Measurements from ENCODE around the gene KRTAP5-7.
"Not testable (repeated sequence)": the region's sequence is repeated elsewhere in the genome, so short reads cannot be mapped to it uniquely, and the experiment has no call there.

The KRTAP5-7 gene

GRCh38 chr11:71526796-71527575 lies at the start of gene KRTAP5-7:
Gene KRTAP5-7, plus strand, starts transcription at chr11:71527267. Its CDS starts 34 bp downstream, at chr11:71527301.
- not testable (repeated sequence) for DNase-seq

GRCh38 chr11:71477641-71478527 lies 49.2 kb upstream of the KRTAP5-7 start:
- no peak for DNase-seq

GRCh38 chr11:71478528-71478840 lies 48.6 kb upstream of the KRTAP5-7 start:
- DNase-seq: no peak

GRCh38 chr11:71481101-71481960 lies 45.7 kb upstream of the KRTAP5-7 start:
- DNase-seq: no peak

- DNase-seq: no peak
Measured at GRCh38 chr11:71482216-71482615, 44.9 kb upstream of the KRTAP5-7 start.

- no peak for DNase-seq
Measured at GRCh38 chr11:71482746-71483364, 44.2 kb upstream of the KRTAP5-7 start.

- no peak for DNase-seq
Measured at GRCh38 chr11:71483692-71484091, 43.4 kb upstream of the KRTAP5-7 start.

- DNase-seq: no peak
Measured at GRCh38 chr11:71484248-71485062, 42.6 kb upstream of the KRTAP5-7 start.

- DNase-seq: no peak
Measured at GRCh38 chr11:71485063-71485399, 42.0 kb upstream of the KRTAP5-7 start.

GRCh38 chr11:71485466-71485865 lies 41.6 kb upstream of the KRTAP5-7 start:
- no peak for DNase-seq

GRCh38 chr11:71486320-71486719 lies 40.7 kb upstream of the KRTAP5-7 start:
- DNase-seq: no peak

- no peak for DNase-seq
Measured at GRCh38 chr11:71488681-71489270, 38.3 kb upstream of the KRTAP5-7 start.

GRCh38 chr11:71489311-71490043 lies 37.6 kb upstream of the KRTAP5-7 start:
- peak; percentile 47 for DNase-seq

- no peak for DNase-seq
Measured at GRCh38 chr11:71490044-71490730, 36.9 kb upstream of the KRTAP5-7 start.

GRCh38 chr11:71490731-71491390 lies 36.2 kb upstream of the KRTAP5-7 start:
- no peak for DNase-seq

GRCh38 chr11:71491531-71491930 lies 35.5 kb upstream of the KRTAP5-7 start:
- no peak for DNase-seq

GRCh38 chr11:71491940-71492339 lies 35.1 kb upstream of the KRTAP5-7 start:
- no peak for DNase-seq

- DNase-seq: no peak
Measured at GRCh38 chr11:71495286-71496230, 31.5 kb upstream of the KRTAP5-7 start.

Data from activated naive CD4-positive, alpha-beta T cell treated with anti-CD3 and anti-CD28 coated beads, Interleukin-2, amount 50 U/mL, for 16 hours (primary cell).